Measurements from ENCODE around the gene PRR16. TPM values are rescaled to one million over a fixed set of nuclear protein-coding genes. Genes with fewer than 3 reads are reported as not detected.

The PRR16 gene
- total RNA-seq, 1 donor from 2014 or later = 0.95 TPM

- H3K27ac ChIP-seq = no peak overlapping the region
- intact Hi-C loops (cut with DNase I) = no loop called here
- H3K9me3 ChIP-seq = no peaks in the 10 kb centered on the region
- DNase-seq = no peak
- no peak for ATAC-seq
- H3K27me3 ChIP-seq (ENCODE audit: low read depth) = no peaks in the 10 kb centered on the region
- H3K4me1 ChIP-seq = no peaks in the 10 kb centered on the region
- H3K4me3 ChIP-seq = no peak overlapping the region
- H3K36me3 ChIP-seq = no peaks in the 10 kb centered on the region
- TF ChIP-seq CTCF (IDR thresholded peaks at IDR 0.05) = no peak
Measured at GRCh38 chr5:120510098-120510637, 46.1 kb downstream of the PRR16 start.

- intact Hi-C loops (cut with DNase I) = no loop called here
- Histone ChIP-seq H3K4me1 (no peaks in the 10 kb centered on the region), H3K27ac (no peak overlapping the region), H3K4me3 (no peak overlapping the region), H3K36me3 (no peaks in the 10 kb centered on the region), H3K9me3 (no peaks in the 10 kb centered on the region), H3K27me3 (ENCODE audit: low read depth) (no peaks in the 10 kb centered on the region)
- ATAC-seq (no peak), DNase-seq (no peak)
- TF ChIP-seq CTCF (IDR thresholded peaks at IDR 0.05) = no peak
Measured at GRCh38 chr5:120510994-120511686, 47.0 kb downstream of the PRR16 start.

- Histone ChIP-seq H3K27ac (no peak overlapping the region), H3K4me3 (no peak overlapping the region), H3K27me3 (ENCODE audit: low read depth) (no peaks in the 10 kb centered on the region), H3K9me3 (no peaks in the 10 kb centered on the region), H3K4me1 (no peaks in the 10 kb centered on the region), H3K36me3 (no peaks in the 10 kb centered on the region)
- intact Hi-C loops (cut with DNase I) = no loop called here
- no peak for TF ChIP-seq CTCF (IDR thresholded peaks at IDR 0.05)
- ATAC-seq (no peak), DNase-seq (no peak)
Measured at GRCh38 chr5:120512068-120512467, 48.0 kb downstream of the PRR16 start.

GRCh38 chr5:120512791-120513650 lies 48.9 kb downstream of the PRR16 start:
- intact Hi-C loops (cut with DNase I) = no loop called here
- Histone ChIP-seq H3K9me3 (no peaks in the 10 kb centered on the region), H3K4me3 (no peak overlapping the region), H3K27me3 (ENCODE audit: low read depth) (no peaks in the 10 kb centered on the region), H3K27ac (no peak overlapping the region), H3K36me3 (no peaks in the 10 kb centered on the region), H3K4me1 (no peaks in the 10 kb centered on the region)
- ATAC-seq (no peak), DNase-seq (no peak)
- no peak for TF ChIP-seq CTCF (IDR thresholded peaks at IDR 0.05)

GRCh38 chr5:120516805-120517204 lies 52.7 kb downstream of the PRR16 start:
- no peaks in the 10 kb centered on the region for H3K9me3 ChIP-seq
- TF ChIP-seq CTCF (IDR thresholded peaks at IDR 0.05) = no peak
- DNase-seq (no peak), ATAC-seq (no peak)
- H3K27ac ChIP-seq = no peak overlapping the region
- H3K27me3 ChIP-seq (ENCODE audit: low read depth) = no peaks in the 10 kb centered on the region
- H3K4me1 ChIP-seq = no peaks in the 10 kb centered on the region
- H3K4me3 ChIP-seq = no peak overlapping the region
- no peaks in the 10 kb centered on the region for H3K36me3 ChIP-seq
- intact Hi-C loops (cut with DNase I) = no loop called here
